A673 (cell line): ENCODE measurements around the gene SLCO1B3. TPM values are rescaled to one million over a fixed set of nuclear protein-coding genes. Genes with fewer than 3 reads are reported as not detected.

Source experiments
- BruUV-seq: library from RNA; stranded (reverse); fragments of 400-500 nt; replicated peaks from 2 replicates; lab custom pipeline; 2021; lab: Mats Ljungman, UMichigan
- CTCF ChIA-PET: fragments of 300-600 bp; sonication (Branson Sonifier 250); formaldehyde crosslinking; loops from one replicate; lab custom pipeline; 2022; ENCODE audit warnings: antibody characterized with exemption; lab: Charles Lee
- POLR2A ChIA-PET: fragments of 300-600 bp; sonication (Branson Sonifier 250); formaldehyde crosslinking; loops from one replicate; lab custom pipeline; 2022; ENCODE audit warnings: antibody characterized with exemption; ENCODE audit not compliant: low non-redundant PET; lab: Charles Lee
- DNase-seq: peaks from one replicate; pipeline ENCODE4 v3.0.0-alpha.2; 2015; ENCODE audit warnings: low spot score
- H3K27ac ChIP-seq: fragments of 200-600 bp; sonication (generic); 2 replicates; pipeline ENCODE4 v1.5.1; 2016; ENCODE audit warnings: mixed run types, low read depth, mild to moderate bottlenecking, mixed read lengths, antibody characterized with exemption, low read length; ENCODE audit not compliant: poor library complexity, severe bottlenecking
- H3K27me3 ChIP-seq: fragments of 200-600 bp; sonication (generic); replicated peaks from 2 replicates; pipeline ENCODE4 v1.6.1; 2017; ENCODE audit warnings: mixed run types, low read depth, mild to moderate bottlenecking, mixed read lengths, antibody characterized with exemption, low read length; ENCODE audit not compliant: insufficient read depth, poor library complexity
- H3K36me3 ChIP-seq: fragments of 200-600 bp; sonication (generic); 2 replicates; pipeline ENCODE4 v1.6.1; 2016; ENCODE audit warnings: mixed run types, mild to moderate bottlenecking, mixed read lengths, antibody characterized with exemption, low read length; ENCODE audit not compliant: insufficient read depth, poor library complexity, severe bottlenecking
- H3K4me1 ChIP-seq: fragments of 200-600 bp; sonication (generic); 2 replicates; pipeline ENCODE4 v1.6.1; 2017; ENCODE audit warnings: mixed run types, mild to moderate bottlenecking, mixed read lengths, antibody characterized with exemption, low read length; ENCODE audit not compliant: insufficient read depth, poor library complexity, severe bottlenecking
- H3K4me3 ChIP-seq: fragments of 200-600 bp; sonication (generic); 2 replicates; pipeline ENCODE4 v1.5.1; 2016; ENCODE audit warnings: low read depth, mixed run types, mild to moderate bottlenecking, mixed read lengths, low read length; ENCODE audit not compliant: poor library complexity, severe bottlenecking
- H3K9me3 ChIP-seq: fragments of 200-600 bp; sonication (generic); 2 replicates; pipeline ENCODE4 v1.6.1; 2016; ENCODE audit warnings: mixed run types, low read depth, mild to moderate bottlenecking, mixed read lengths, antibody characterized with exemption, low read length; ENCODE audit not compliant: poor library complexity, severe bottlenecking
- EZH2 ChIP-seq: fragments of 200-600 bp; sonication (generic); IDR thresholded peaks from 2 replicates; pipeline ENCODE4 v1.6.1; 2017; ENCODE audit warnings: borderline replicate concordance, low read depth, mild to moderate bottlenecking, mixed read lengths, antibody characterized with exemption, low read length; ENCODE audit not compliant: poor library complexity, severe bottlenecking
- intact Hi-C: fragments of 100-400 bp; cut with micrococcal nuclease; formaldehyde crosslinking; loops from one replicate; pipeline ENCODE4 v1.10.0; 2022; ENCODE audit not compliant: unreplicated experiment
- total RNA-seq: library from RNA; stranded (reverse); gene quantifications from 2 replicates; pipeline ENCODE4 v1.2.3, GENCODE V29; 2021
- TF ChIP-seq, protein P1 (sequence below): fragments of 300-800, 200-600 bp; sonication (generic); conservative IDR thresholded peaks from 2 replicates; pipeline ENCODE4 v1.5.1; 2017; ENCODE audit warnings: low read depth, mild to moderate bottlenecking, antibody characterized with exemption, low read length, moderate library complexity, mixed read lengths

The SLCO1B3 gene
- total RNA-seq, 1 experiment from 2014 or later: not detected

DNA sequence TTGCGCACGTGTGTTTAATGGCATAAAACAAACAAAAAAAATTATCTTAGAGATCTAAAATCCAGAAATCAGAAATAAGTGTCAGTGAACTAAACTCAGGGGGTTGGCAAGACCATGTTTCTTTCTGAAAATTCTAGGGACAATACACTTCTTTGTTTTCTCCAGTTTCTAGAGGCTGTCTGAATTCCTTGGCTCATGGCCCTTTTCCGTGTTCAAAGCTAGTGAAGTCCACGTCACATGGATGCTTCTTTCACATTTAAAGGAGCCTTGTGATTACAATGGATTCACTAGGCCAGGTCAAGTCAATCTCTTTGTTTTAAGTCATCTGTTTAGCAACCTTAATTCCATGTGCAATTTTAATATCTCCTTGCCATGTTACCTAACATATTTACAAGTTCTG is 22.4 kb downstream of the SLCO1B3 start:
- Histone ChIP-seq H3K4me3 (no peak overlapping the region), H3K27ac (no peak overlapping the region), H3K4me1 (no peaks in the 10 kb centered on the region), H3K27me3 (no peaks in the 10 kb centered on the region), H3K9me3 (no peaks in the 10 kb centered on the region), H3K36me3 (no peaks in the 10 kb centered on the region)
- ChIA-PET POLR2A (no interaction called here), CTCF (no interaction called here)
- no peak for DNase-seq
- no TSS peak for BruUV-seq
- TF ChIP-seq EZH2: no peak
- TF ChIP-seq, protein P1, sequence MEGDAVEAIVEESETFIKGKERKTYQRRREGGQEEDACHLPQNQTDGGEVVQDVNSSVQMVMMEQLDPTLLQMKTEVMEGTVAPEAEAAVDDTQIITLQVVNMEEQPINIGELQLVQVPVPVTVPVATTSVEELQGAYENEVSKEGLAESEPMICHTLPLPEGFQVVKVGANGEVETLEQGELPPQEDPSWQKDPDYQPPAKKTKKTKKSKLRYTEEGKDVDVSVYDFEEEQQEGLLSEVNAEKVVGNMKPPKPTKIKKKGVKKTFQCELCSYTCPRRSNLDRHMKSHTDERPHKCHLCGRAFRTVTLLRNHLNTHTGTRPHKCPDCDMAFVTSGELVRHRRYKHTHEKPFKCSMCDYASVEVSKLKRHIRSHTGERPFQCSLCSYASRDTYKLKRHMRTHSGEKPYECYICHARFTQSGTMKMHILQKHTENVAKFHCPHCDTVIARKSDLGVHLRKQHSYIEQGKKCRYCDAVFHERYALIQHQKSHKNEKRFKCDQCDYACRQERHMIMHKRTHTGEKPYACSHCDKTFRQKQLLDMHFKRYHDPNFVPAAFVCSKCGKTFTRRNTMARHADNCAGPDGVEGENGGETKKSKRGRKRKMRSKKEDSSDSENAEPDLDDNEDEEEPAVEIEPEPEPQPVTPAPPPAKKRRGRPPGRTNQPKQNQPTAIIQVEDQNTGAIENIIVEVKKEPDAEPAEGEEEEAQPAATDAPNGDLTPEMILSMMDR: no peak
- intact Hi-C loops: no loop called here

DNA sequence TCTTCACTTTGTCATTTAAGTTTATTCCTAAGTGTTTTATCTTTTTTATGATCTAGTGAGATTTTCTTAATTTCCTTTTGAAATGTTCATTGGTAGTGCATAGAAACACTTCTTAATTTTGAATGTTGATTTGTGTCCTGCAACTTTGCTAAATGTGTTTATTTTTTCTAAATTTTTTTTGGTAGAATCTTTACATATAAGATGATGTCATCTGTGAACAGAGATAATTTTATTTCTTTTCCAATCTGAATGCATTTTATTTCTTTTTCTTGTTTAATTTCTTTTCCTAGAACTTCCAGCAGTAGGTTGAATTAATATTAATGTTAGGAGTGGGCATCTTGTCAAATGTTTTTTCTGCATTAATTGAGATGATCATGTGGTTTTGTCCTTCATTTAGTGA is 42.1 kb downstream of the SLCO1B3 start:
- Histone ChIP-seq H3K27ac (no peak overlapping the region), H3K9me3 (peaks cover 6% of the 10 kb centered on the region), H3K36me3 (no peaks in the 10 kb centered on the region), H3K4me1 (no peaks in the 10 kb centered on the region), H3K4me3 (no peak overlapping the region), H3K27me3 (no peaks in the 10 kb centered on the region)
- TF ChIP-seq, protein P1: no peak
- no peak for TF ChIP-seq EZH2
- POLR2A ChIA-PET: no interaction called here
- BruUV-seq: no TSS peak
- CTCF ChIA-PET: no interaction called here
- DNase-seq: no peak
- intact Hi-C loops: no loop called here

DNA sequence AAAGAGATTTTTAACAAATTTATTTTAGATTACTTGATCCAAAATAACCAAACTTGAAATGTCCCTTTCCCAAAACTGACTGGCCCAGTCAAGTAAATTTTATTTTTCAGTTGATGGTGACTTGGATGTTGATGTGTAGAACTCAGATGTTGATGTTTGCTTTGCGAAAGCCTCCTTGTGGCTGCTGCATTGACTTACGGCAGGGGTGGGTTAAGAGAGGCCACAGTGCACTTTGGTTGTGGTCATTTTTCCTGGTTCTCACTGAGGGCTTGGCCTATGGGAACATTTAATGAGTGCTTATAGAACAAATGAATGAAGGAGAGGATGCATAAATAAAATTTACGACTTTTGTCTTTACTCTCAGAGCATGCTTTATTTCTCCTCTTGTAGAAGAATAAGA is 52.6 kb downstream of the SLCO1B3 start:
- intact Hi-C loops: no loop called here
- H3K9me3 ChIP-seq: no peaks in the 10 kb centered on the region
- BruUV-seq: no TSS peak
- H3K4me3 ChIP-seq: no peak overlapping the region
- POLR2A ChIA-PET: no interaction called here
- TF ChIP-seq EZH2: no peak
- TF ChIP-seq, protein P1: no peak
- H3K27ac ChIP-seq: no peak overlapping the region
- CTCF ChIA-PET: no interaction called here
- no peaks in the 10 kb centered on the region for H3K36me3 ChIP-seq
- DNase-seq: no peak
- no peaks in the 10 kb centered on the region for H3K27me3 ChIP-seq
- no peaks in the 10 kb centered on the region for H3K4me1 ChIP-seq
